B cell (primary cell): Measurements from ENCODE around the gene ADAM17.

Experiments
- CTCF ChIP-seq: fragments of 200-600 bp; IDR thresholded peaks from one replicate; pipeline ENCODE4 v1.8.0; 2022; ENCODE audit warnings: antibody characterized with exemption, mild to moderate bottlenecking
- EZH2 ChIP-seq: IDR thresholded peaks from 2 replicates; pipeline ENCODE4 v1.6.1; 2012; ENCODE audit warnings: borderline replicate concordance, low read depth, mild to moderate bottlenecking, moderate library complexity, low read length; ENCODE audit not compliant: insufficient read depth, poor library complexity, severe bottlenecking

- TF ChIP-seq CTCF (no peak), EZH2 (no peak)
Measured at GRCh38 chr2:9596621-9597311, 41.1 kb upstream of the ADAM17 start.
